ENCODE data around the gene NUB1.
A peak's percentile ranks its signal among the peaks of the same experiment; 100 is the strongest.

NUB1 gene

GRCh38 chr7:151330181-151330580, 11.4 kb upstream of the NUB1 start:
- no peaks in the 10 kb centered on the region for H3K36me3 Mint-ChIP-seq
- no peaks in the 10 kb centered on the region for H3K27me3 Mint-ChIP-seq
- no peak overlapping the region for H3K27ac Mint-ChIP-seq
- no peaks in the 10 kb centered on the region for H3K9me3 Mint-ChIP-seq
- no peaks in the 10 kb centered on the region for H3K4me1 Mint-ChIP-seq
- H3K4me3 Mint-ChIP-seq, result no peak overlapping the region

DNA sequence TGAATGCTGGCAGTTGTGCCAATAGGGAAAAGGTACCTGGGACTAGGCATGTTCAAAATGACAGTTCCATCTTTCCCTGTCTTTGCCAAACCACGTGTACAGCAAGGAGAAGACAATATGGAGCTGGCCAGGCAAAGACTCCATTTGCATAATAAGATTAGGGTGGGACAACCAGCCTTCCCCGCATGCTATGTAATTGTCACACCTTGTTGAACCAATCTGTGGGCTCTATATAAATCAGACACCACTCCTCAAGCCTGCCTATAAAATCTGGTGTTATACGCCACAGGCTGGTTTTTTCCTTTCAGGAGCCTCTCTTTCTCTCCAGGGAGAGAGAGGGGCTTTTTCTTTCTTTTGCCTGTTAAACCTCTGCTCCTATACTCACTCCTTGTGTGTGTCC, 11.0 kb upstream of the NUB1 start:
- Mint-ChIP-seq H3K27ac (no peak overlapping the region), H3K36me3 (no peaks in the 10 kb centered on the region), H3K9me3 (no peaks in the 10 kb centered on the region), H3K4me1 (no peaks in the 10 kb centered on the region), H3K4me3 (no peak overlapping the region), H3K27me3 (no peaks in the 10 kb centered on the region)

DNA sequence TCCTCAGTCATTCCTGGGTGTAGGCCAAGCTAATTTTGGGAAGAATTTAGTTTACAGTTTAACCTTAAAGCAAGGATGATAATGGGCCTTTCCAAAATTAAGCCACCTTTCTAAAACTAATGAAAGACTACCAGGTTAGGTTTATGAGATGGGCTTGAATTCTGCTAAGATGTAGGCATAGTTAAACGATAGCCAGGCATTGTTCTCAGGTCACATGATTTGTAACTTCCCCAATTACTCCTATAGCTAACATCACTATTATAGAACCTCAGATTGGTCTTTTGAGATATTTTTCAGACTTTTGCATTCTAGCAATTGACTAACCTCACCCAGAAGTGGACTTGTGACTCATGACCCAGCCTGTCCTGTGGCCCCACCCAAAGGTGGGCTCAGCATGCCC, 7.0 kb upstream of the NUB1 start:
- Mint-ChIP-seq H3K4me3 (no peak overlapping the region), H3K9me3 (no peaks in the 10 kb centered on the region), H3K27me3 (no peaks in the 10 kb centered on the region), H3K27ac (no peak overlapping the region), H3K36me3 (no peaks in the 10 kb centered on the region), H3K4me1 (peaks cover 9% of the 10 kb centered on the region)

DNA sequence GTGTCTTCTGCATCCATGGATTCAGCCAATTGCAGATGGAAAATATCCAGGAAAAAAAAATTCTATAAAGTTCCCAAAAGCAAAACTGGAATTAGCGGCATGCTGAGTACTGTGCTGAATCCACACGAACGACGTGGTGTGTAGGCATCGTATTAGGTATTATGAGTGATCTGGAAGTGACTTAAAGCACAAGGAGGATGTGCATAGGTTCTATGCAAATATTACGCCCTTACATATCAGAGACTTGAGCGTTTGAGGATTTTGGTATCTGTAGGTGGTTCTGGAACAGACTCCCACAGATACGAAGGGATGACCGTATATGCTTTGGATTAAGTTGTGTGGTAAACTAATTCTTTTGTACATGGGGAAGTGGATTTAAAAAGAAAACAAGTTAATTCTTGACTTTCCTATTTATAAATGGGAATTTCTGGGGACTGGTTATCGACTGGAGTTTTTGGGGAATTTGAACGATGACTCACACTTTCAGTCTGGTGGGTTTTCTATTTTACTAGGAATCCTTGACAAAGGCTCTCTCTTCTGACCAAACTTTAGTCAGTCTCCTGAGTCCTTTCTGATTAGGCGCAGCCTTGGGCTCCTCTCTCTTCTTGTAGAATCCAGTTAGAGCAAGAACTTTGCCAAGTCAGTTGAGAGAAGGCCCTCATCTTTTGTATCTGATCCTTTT, 5.4 kb upstream of the NUB1 start:
- Mint-ChIP-seq H3K36me3 (no peaks in the 10 kb centered on the region), H3K4me1 (peaks cover 23% of the 10 kb centered on the region), H3K9me3 (peaks cover 5% of the 10 kb centered on the region), H3K27me3 (no peaks in the 10 kb centered on the region), H3K4me3 (no peak overlapping the region), H3K27ac (peak overlapping the region; percentile 36)

DNA sequence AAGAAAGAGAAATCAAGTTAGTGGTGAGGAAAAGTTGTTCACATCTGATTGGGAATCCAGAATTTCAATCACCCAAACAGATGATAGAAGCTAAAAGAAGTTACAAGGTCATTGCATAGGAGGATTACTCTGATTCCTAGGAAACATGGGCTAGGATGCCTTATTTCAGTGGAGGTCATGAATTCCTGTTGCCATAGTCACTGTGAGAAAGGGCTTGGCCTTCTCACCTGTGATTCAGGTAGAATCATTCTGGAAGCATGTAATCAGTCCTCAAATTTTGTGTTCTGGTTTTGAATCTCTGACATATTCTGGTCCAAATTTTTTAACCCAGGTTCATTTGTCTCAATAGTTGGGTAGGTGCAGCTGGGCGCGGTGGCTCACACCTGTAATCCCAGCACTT, 4.3 kb upstream of the NUB1 start:
- H3K27ac Mint-ChIP-seq, result no peak overlapping the region
- H3K4me3 Mint-ChIP-seq, result no peak overlapping the region
- H3K4me1 Mint-ChIP-seq, result peaks cover 23% of the 10 kb centered on the region
- no peaks in the 10 kb centered on the region for H3K27me3 Mint-ChIP-seq
- peaks cover 5% of the 10 kb centered on the region for H3K9me3 Mint-ChIP-seq
- no peaks in the 10 kb centered on the region for H3K36me3 Mint-ChIP-seq

DNA sequence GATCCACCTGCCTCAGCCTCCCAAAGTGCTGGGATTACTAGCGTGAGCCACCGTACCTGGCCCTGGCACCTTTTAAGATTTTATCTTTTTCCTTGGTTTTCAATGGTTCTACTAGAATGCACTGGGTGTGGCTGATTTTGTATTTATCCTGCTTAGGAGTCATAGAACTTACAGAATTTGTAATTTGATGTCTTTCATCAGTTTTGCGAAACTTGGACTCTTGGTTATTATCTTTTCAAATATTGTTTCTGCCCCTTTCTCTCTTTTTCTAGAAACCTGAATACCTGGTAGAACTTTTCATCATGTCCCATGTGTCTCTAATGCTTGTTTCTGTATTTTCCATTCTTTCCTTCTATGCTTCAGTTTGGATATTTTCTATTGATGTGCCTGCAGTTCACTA, 2.8 kb upstream of the NUB1 start:
- Mint-ChIP-seq H3K27ac (no peak overlapping the region), H3K4me1 (peaks cover 32% of the 10 kb centered on the region)

GRCh38 chr7:151339651-151340382, 1.8 kb upstream of the NUB1 start:
- H3K36me3 Mint-ChIP-seq, result no peaks in the 10 kb centered on the region
- H3K27ac Mint-ChIP-seq, result no peak overlapping the region
- H3K4me3 Mint-ChIP-seq, result no peak overlapping the region
- H3K4me1 Mint-ChIP-seq, result peaks cover 32% of the 10 kb centered on the region
- peaks cover 5% of the 10 kb centered on the region for H3K9me3 Mint-ChIP-seq
- H3K27me3 Mint-ChIP-seq, result no peaks in the 10 kb centered on the region

More for the DNA sequence above, 2.8 kb upstream of the NUB1 start:
- Mint-ChIP-seq H3K4me3 (no peak overlapping the region), H3K36me3 (no peaks in the 10 kb centered on the region), H3K27me3 (no peaks in the 10 kb centered on the region), H3K9me3 (peaks cover 5% of the 10 kb centered on the region)

GRCh38 chr7:151340794-151341356, 737 bp upstream of the NUB1 start:
- Mint-ChIP-seq H3K4me3 (peak overlapping the region; percentile 92), H3K4me1 (peaks cover 39% of the 10 kb centered on the region), H3K36me3 (peaks cover 3% of the 10 kb centered on the region), H3K9me3 (peaks cover 5% of the 10 kb centered on the region), H3K27ac (peak overlapping the region; percentile 83), H3K27me3 (no peaks in the 10 kb centered on the region)

- Mint-ChIP-seq H3K4me1 (peaks cover 49% of the 10 kb centered on the region), H3K9me3 (peaks cover 5% of the 10 kb centered on the region), H3K4me3 (peak overlapping the region; percentile 92), H3K36me3 (peaks cover 3% of the 10 kb centered on the region), H3K27ac (peak overlapping the region; percentile 87), H3K27me3 (no peaks in the 10 kb centered on the region)
These were observed 562 bp downstream of the NUB1 start for GRCh38 chr7:151342102-151342646.

DNA sequence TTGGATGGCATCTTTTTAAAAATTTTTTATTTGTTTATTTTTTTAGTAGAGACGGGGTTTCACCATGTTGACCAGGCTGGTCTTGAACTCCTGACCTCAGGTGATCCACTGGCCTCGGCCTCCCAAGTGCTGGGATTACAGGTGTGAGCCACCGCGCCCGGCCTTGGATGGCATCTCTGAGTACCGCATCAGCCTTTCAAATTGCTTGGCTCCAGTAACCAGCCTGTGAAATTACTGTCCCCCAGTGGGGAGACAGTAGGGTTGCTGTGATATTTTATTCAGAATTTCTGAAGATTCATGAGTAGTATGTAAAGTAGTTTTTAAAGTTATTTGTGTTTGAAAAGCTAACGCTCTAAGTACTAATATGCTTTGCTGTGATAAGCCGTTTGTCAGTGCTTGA, 1.2 kb downstream of the NUB1 start:
- peaks cover 5% of the 10 kb centered on the region for H3K36me3 Mint-ChIP-seq
- peak overlapping the region; percentile 87 for H3K27ac Mint-ChIP-seq
- peaks cover 52% of the 10 kb centered on the region for H3K4me1 Mint-ChIP-seq
- no peaks in the 10 kb centered on the region for H3K27me3 Mint-ChIP-seq
- H3K9me3 Mint-ChIP-seq, result peaks cover 5% of the 10 kb centered on the region
- peak overlapping the region; percentile 92 for H3K4me3 Mint-ChIP-seq

- Mint-ChIP-seq H3K27ac (peak overlapping the region; percentile 68), H3K4me3 (peak overlapping the region; percentile 92)
These were observed 1.9 kb downstream of the NUB1 start for GRCh38 chr7:151343516-151343915.

GRCh38 chr7:151345576-151346469, 4.2 kb downstream of the NUB1 start:
- Mint-ChIP-seq H3K27ac (peak overlapping the region; percentile 99), H3K9me3 (peaks cover under 1% of the 10 kb centered on the region), H3K36me3 (peaks cover 7% of the 10 kb centered on the region), H3K27me3 (no peaks in the 10 kb centered on the region), H3K4me1 (peaks cover 54% of the 10 kb centered on the region), H3K4me3 (peak overlapping the region; percentile 45)

More at GRCh38 chr7:151343516-151343915, 1.9 kb downstream of the NUB1 start:
- Mint-ChIP-seq H3K9me3 (peaks cover 5% of the 10 kb centered on the region), H3K36me3 (peaks cover 7% of the 10 kb centered on the region), H3K4me1 (peaks cover 57% of the 10 kb centered on the region), H3K27me3 (no peaks in the 10 kb centered on the region)

DNA sequence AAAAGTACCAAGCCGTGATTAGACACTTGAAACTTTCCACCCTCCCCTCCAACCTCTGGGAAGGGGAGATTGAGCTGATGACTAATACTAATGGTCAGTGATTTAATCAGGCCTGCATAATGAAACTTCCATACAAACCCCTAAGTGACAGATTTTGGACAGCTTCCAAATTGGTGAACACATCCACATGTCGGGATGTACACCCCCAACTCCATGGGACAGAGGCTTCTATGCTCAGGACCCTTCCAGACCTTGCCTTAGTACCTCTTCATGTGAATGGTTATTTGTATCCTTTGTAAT, 4.8 kb downstream of the NUB1 start:
- Mint-ChIP-seq H3K9me3 (no peaks in the 10 kb centered on the region), H3K27me3 (no peaks in the 10 kb centered on the region), H3K4me1 (peaks cover 58% of the 10 kb centered on the region), H3K4me3 (no peak overlapping the region), H3K36me3 (peaks cover 7% of the 10 kb centered on the region), H3K27ac (peak overlapping the region; percentile 99)

DNA sequence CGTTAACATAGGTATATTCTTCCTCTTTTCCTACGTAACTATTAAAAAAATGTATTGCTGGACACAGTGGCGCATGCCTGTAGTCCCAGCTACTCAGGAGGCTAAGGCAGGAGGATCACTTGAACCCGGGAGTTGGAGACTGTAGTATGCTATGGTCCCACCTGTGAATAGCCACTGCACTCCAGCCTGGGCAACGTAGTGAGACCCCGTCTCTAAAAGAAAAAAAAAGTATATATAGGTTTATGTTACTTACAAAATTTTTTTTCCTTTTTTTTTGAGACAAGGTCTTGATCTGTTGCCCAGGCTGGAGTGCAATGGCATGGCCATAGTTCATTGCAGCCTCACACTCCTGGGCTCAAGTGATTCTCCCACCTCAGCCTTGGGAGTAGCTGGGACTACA, 5.6 kb downstream of the NUB1 start:
- Mint-ChIP-seq H3K27ac (peak overlapping the region; percentile 70), H3K9me3 (no peaks in the 10 kb centered on the region), H3K27me3 (no peaks in the 10 kb centered on the region), H3K4me3 (no peak overlapping the region), H3K36me3 (peaks cover 7% of the 10 kb centered on the region), H3K4me1 (peaks cover 66% of the 10 kb centered on the region)

DNA sequence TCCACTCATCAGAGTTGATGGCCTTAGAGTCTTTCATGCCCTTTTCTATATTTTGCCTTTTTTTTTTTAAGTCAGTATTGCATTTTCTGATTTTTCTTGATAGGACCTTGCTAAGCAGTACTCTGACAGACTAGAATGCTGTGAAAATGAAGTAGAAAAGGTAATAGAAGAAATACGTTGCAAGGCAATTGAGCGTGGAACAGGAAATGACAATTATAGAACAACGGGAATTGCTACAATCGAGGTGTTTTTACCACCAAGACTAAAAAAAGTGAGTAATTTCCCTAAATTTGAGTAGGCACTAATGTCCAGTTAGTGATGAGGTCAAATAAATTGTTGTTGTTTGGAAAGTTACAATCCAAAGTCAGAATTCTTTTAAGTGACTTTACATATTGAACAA, 7.4 kb downstream of the NUB1 start:
- Mint-ChIP-seq H3K36me3 (peaks cover 10% of the 10 kb centered on the region), H3K9me3 (no peaks in the 10 kb centered on the region), H3K27ac (peak overlapping the region; percentile 97), H3K4me1 (peaks cover 68% of the 10 kb centered on the region), H3K4me3 (peak overlapping the region; percentile 82), H3K27me3 (no peaks in the 10 kb centered on the region)

Data from activated naive CD4-positive, alpha-beta T cell treated with anti-CD3 and anti-CD28 coated beads, Interleukin-2, amount 50 U/mL, for 24 hours (primary cell).